GM12872 (cell line): ENCODE results near the gene COA8.

Source experiments
- CTCF ChIP-seq: IDR thresholded peaks from 3 replicates; pipeline ENCODE4 v1.5.1; 2011; ENCODE audit warnings: low read depth, mild to moderate bottlenecking, low read length, moderate library complexity; ENCODE audit not compliant: insufficient read depth

The COA8 gene

GRCh38 chr14:103519043-103519836 lies 43.5 kb upstream of the COA8 start:
- TF ChIP-seq CTCF = no peak

GRCh38 chr14:103519837-103520212 lies 42.9 kb upstream of the COA8 start:
- no peak for TF ChIP-seq CTCF

GRCh38 chr14:103520269-103520656 lies 42.5 kb upstream of the COA8 start:
- no peak for TF ChIP-seq CTCF

GRCh38 chr14:103520657-103521437 lies 41.9 kb upstream of the COA8 start:
- peak; percentile 56 for TF ChIP-seq CTCF

- TF ChIP-seq CTCF = no peak
Observed at GRCh38 chr14:103521438-103521950, 41.3 kb upstream of the COA8 start.

GRCh38 chr14:103521951-103522563 lies 40.7 kb upstream of the COA8 start:
- no peak for TF ChIP-seq CTCF
